Endothelial cell (in vitro differentiated cells): Measurements from ENCODE around the gene FIG4. TPM values are rescaled to one million over a fixed set of nuclear protein-coding genes. Genes with fewer than 3 reads are reported as not detected.

ENCODE experiments used
- DNase-seq: peaks from one replicate; pipeline ENCODE4 v3.0.0; 2021; ENCODE audit warnings: low spot score
- H3K27ac Mint-ChIP-seq: one replicate; pipeline ENCODE4 v1.8.0; 2021; ENCODE audit warnings: mixed read lengths, inconsistent platforms; ENCODE audit not compliant: unreplicated experiment
- H3K27me3 Mint-ChIP-seq: one replicate; pipeline ENCODE4 v1.8.0; 2021; ENCODE audit warnings: mild to moderate bottlenecking, moderate library complexity, mixed read lengths, inconsistent platforms; ENCODE audit not compliant: unreplicated experiment
- H3K36me3 Mint-ChIP-seq: one replicate; pipeline ENCODE4 v1.8.0; 2021; ENCODE audit warnings: mild to moderate bottlenecking, low read depth, mixed read lengths, inconsistent platforms; ENCODE audit not compliant: unreplicated experiment
- H3K4me1 Mint-ChIP-seq: one replicate; pipeline ENCODE4 v1.8.0; 2021; ENCODE audit warnings: mild to moderate bottlenecking, mixed read lengths, inconsistent platforms; ENCODE audit not compliant: unreplicated experiment
- H3K4me3 Mint-ChIP-seq: one replicate; pipeline ENCODE4 v1.8.0; 2021; ENCODE audit warnings: mild to moderate bottlenecking, mixed read lengths, inconsistent platforms; ENCODE audit not compliant: unreplicated experiment
- H3K9me3 Mint-ChIP-seq: one replicate; pipeline ENCODE4 v1.8.0; 2021; ENCODE audit warnings: mixed read lengths, inconsistent platforms; ENCODE audit not compliant: unreplicated experiment
- total RNA-seq: library from RNA; stranded (reverse); fragmentation: NEBNext Ultra II Directional; extraction: Animal tissue kit (Norgen Biotek cat#: 25700); gene quantifications from one replicate; pipeline ENCODE4 v1.2.1, GENCODE V29; 2021; ENCODE audit not compliant: unreplicated experiment
- TF ChIP-seq, protein P1 (sequence below): fragments of 200-600 bp; sonication (generic); IDR thresholded peaks from one replicate; pipeline ENCODE4 v1.5.0; 2021; ENCODE audit warnings: antibody characterized with exemption; ENCODE audit not compliant: unreplicated experiment

The FIG4 gene
- total RNA-seq, 1 donor from 2014 or later = 9.2 TPM

DNA sequence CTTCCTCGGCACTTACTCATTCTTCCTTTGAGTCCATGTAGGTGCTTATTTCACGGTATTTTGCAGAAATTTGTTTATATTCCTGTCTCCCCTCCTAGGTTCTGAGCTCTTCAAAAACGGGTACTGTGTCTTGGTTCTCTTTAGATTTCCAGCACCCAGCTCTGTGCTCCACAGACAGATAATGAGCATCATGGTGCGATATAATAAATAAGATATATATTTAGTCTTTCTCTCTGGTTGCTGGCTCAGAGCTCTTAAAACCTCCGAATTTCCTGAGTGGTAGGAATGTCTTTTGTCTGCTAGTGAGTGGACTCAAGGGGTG lies 179.0 kb downstream of the FIG4 start:
- H3K36me3 Mint-ChIP-seq = no peaks in the 10 kb centered on the region
- no peaks in the 10 kb centered on the region for H3K9me3 Mint-ChIP-seq
- no peak overlapping the region for H3K27ac Mint-ChIP-seq
- no peak overlapping the region for H3K4me3 Mint-ChIP-seq
- TF ChIP-seq, protein P1, sequence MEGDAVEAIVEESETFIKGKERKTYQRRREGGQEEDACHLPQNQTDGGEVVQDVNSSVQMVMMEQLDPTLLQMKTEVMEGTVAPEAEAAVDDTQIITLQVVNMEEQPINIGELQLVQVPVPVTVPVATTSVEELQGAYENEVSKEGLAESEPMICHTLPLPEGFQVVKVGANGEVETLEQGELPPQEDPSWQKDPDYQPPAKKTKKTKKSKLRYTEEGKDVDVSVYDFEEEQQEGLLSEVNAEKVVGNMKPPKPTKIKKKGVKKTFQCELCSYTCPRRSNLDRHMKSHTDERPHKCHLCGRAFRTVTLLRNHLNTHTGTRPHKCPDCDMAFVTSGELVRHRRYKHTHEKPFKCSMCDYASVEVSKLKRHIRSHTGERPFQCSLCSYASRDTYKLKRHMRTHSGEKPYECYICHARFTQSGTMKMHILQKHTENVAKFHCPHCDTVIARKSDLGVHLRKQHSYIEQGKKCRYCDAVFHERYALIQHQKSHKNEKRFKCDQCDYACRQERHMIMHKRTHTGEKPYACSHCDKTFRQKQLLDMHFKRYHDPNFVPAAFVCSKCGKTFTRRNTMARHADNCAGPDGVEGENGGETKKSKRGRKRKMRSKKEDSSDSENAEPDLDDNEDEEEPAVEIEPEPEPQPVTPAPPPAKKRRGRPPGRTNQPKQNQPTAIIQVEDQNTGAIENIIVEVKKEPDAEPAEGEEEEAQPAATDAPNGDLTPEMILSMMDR = no peak
- peaks cover 2% of the 10 kb centered on the region for H3K27me3 Mint-ChIP-seq
- DNase-seq = no peak
- H3K4me1 Mint-ChIP-seq = no peaks in the 10 kb centered on the region

GRCh38 chr6:109872549-109872948 lies 181.5 kb downstream of the FIG4 start:
- no peak overlapping the region for H3K27ac Mint-ChIP-seq

DNA sequence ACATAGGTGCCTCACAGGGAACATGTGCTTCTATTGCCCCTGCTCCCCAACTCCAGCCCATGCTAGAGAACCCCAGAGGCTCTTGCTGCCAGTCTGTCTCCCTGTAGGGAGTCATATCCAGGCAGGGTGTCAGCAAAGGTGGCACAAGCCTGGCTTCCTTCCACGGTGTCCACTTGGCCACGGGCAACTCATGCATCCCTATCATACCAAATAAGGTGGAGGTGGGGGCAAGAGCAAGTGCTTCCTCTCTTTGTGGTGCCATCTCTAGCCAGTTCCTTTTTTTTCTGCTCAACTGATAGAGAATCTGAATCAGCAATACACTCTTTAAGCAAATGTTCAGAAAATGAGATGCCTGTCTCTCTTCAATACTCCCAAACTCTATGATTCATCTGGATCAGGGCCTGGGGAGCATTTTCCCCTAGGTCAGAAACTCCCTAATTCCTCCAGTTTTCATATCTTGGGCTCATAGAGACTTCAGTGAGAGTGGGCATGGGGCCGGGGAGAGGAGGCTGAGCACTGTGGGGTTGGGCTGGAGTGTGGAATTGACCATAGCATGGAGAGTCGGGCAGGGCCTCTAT lies 182.0 kb downstream of the FIG4 start:
- no peaks in the 10 kb centered on the region for H3K9me3 Mint-ChIP-seq
- no peaks in the 10 kb centered on the region for H3K36me3 Mint-ChIP-seq
- TF ChIP-seq, protein P1 = no peak
- no peaks in the 10 kb centered on the region for H3K4me1 Mint-ChIP-seq
- no peak overlapping the region for H3K4me3 Mint-ChIP-seq
- no peak overlapping the region for H3K27ac Mint-ChIP-seq
- no peak for DNase-seq
- H3K27me3 Mint-ChIP-seq = peaks cover 5% of the 10 kb centered on the region

More at GRCh38 chr6:109872549-109872948, 181.5 kb downstream of the FIG4 start:
- TF ChIP-seq, protein P1 = no peak
- H3K36me3 Mint-ChIP-seq = no peaks in the 10 kb centered on the region
- no peak overlapping the region for H3K4me3 Mint-ChIP-seq
- DNase-seq = no peak
- no peaks in the 10 kb centered on the region for H3K9me3 Mint-ChIP-seq
- no peaks in the 10 kb centered on the region for H3K4me1 Mint-ChIP-seq
- peaks cover 5% of the 10 kb centered on the region for H3K27me3 Mint-ChIP-seq

DNA sequence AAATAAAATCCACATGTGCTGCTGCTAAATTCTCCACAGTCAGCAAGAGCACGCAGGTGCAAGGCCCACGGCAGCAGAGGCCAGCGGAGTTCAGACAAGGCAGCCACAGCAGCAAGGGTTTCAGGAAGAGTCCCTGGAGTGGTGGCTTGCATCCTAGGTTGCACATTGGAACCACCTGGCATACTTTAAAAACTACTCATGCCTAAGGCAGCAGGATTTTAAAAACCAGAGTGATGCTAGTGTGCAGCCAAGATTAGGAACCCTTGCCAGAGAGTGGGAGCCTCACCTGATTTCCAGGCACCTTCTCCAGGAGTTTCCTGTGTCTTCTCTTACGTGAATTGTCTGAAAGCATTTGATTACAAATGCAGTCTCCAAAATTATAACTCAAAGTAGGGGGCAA lies 183.0 kb downstream of the FIG4 start:
- Mint-ChIP-seq H3K36me3 (no peaks in the 10 kb centered on the region), H3K27me3 (peaks cover 5% of the 10 kb centered on the region), H3K4me1 (no peaks in the 10 kb centered on the region), H3K27ac (no peak overlapping the region), H3K4me3 (no peak overlapping the region), H3K9me3 (no peaks in the 10 kb centered on the region)
- TF ChIP-seq, protein P1 = no peak
- DNase-seq = no peak

DNA sequence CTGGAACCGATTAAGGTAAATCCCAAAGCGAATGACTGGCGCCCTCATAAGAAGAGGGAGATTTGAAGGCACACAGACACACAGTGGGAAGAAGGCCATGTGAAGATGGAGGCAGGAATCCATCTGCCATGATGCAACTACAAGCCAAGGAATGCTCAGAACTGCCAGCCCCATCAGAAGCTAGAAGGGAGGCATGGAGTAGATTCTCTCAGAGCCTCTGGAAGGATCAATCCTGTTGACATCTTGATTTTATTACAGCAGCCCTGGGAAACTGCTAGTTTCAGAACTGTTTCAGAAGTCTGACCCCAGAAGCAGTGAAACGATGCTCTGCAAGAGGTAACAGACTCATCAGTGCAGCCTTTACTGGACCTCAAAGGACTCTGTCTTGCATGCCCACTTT lies 183.5 kb downstream of the FIG4 start:
- no peak for DNase-seq
- no peak overlapping the region for H3K4me3 Mint-ChIP-seq
- no peaks in the 10 kb centered on the region for H3K4me1 Mint-ChIP-seq
- no peak overlapping the region for H3K27ac Mint-ChIP-seq
- TF ChIP-seq, protein P1 = no peak
- peaks cover 5% of the 10 kb centered on the region for H3K27me3 Mint-ChIP-seq
- H3K36me3 Mint-ChIP-seq = no peaks in the 10 kb centered on the region
- H3K9me3 Mint-ChIP-seq = no peaks in the 10 kb centered on the region

Other genes starting within 250 kb of the FIG4 start
- 19.9 TPM for gene MICAL1, start 235.5 kb upstream of the FIG4 start, total RNA-seq
- 5.1 TPM for gene ZBTB24, start 208.1 kb upstream of the FIG4 start, total RNA-seq
- gene AK9, start 94 bp upstream of the FIG4 start, total RNA-seq = 3.5 TPM